ENCODE data around the gene OSTM1.
"Not testable (repeated sequence)": the region's sequence is repeated elsewhere in the genome, so short reads cannot be mapped to it uniquely, and the experiment has no call there.

OSTM1 gene

GRCh38 chr6:108013787-108014439 is 60.6 kb downstream of the OSTM1 start:
- DNase-seq, result no peak

GRCh38 chr6:108009894-108010293 is 64.6 kb downstream of the OSTM1 start:
- no peak for DNase-seq

DNA sequence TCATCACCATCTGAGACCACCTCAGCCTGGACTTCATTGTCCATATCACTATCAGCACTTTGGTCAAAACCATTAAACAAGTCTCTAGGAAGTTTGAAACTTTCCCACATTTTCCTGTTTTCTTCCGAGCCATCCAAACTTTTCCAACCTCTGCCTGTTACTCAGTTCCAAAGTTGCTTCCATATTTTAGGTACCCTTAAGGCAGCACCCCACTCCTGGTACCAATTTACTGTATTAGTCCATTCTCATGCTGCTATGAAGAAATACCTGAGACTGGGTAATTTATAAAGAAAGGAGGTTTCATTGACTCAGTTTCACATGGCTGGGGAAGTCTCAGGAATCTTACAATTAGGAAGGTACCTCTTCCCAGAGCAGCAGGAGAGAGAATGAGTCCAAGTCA is 65.3 kb downstream of the OSTM1 start:
- not testable (repeated sequence) for DNase-seq

GRCh38 chr6:108008363-108008762 is 66.2 kb downstream of the OSTM1 start:
- no peak for DNase-seq

DNA sequence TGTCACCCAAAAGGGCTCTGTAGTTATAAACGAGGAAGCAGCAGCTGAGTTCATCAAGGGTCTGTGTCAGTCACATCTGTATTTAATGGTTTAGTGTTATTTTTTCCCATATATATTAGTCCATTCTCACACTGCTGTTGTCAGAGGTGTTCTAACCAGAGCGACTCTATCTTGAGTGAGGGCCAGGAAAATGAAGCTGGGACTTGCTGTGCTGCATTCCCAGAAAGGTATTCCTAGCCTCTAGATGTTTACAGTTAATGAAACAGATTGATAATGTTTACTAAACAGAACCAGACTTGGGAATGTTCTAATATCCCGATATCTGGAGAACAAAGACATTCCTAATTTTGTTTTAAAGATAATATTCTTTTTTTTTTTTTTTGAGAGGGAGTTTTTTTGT is 68.6 kb downstream of the OSTM1 start:
- DNase-seq, result no peak

DNA sequence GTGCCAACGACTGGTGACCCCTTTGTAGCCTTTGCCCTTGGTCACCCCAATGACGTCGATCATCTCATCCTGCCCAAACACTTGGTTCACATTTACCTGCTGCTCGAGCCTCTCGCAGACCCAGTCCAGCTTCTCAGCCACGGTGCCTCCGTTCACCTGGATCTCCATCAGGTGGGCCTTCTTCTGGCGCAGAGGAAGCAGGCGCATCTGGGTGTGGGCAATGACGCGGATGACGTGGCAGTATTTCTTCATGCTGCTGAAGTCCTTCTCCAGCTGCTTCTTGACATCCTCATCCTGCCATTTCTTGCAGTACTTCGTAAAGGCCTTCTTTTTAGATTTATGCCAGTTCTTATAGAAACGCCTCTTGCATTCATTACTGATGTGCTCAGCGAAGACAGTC is 69.7 kb downstream of the OSTM1 start:
- DNase-seq, result no peak

GRCh38 chr6:108002365-108003221 is 71.9 kb downstream of the OSTM1 start:
- no peak for DNase-seq

DNA sequence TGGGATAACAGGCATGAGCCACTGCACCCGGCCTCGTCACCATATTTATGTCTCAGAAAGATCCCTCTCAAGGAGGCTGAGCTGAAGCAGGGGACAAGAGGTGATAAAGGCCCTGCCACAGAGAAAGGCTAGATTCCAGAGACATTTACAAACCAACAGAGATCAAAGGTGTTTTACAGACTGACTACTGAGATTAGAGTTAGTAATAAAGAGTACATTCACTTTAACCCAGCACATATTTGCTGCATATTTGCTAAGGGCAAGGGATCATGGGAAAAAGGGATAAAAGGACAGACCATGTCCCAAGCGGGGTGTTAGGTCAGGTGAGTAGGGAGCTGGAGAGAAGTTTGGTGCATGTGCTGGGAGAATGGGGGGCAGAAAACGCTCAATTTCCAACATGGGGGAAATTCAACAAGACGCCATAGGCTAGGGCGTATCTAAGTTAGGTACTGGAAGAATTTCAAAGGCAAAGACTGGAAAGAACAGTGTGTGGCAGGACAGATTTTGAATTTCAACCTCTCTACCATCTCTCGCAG is 72.8 kb downstream of the OSTM1 start:
- DNase-seq, result no peak

DNA sequence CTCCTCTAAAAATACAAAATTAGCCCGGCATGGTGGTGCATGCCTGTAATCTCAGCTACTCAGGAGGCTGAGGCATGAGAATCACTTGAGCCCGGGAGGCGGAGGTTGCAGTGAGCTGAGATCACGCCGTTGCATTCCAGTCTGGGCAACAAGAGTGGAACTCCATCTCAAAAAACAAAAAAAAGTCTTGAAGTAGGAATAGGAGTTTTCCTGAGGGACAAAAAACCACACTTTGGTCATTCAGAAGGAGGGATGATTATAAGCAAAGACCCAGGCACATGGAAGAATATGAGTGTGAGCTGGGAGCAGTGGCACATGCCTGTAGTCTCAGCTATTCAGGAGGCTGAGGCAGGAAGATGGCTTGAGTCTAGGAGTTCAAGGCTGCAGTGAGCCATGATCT is 74.3 kb downstream of the OSTM1 start:
- not testable (repeated sequence) for DNase-seq

GRCh38 chr6:107999341-107999740 is 75.2 kb downstream of the OSTM1 start:
- DNase-seq, result no peak

GRCh38 chr6:107991772-107992550 is 82.6 kb downstream of the OSTM1 start:
- no peak for DNase-seq
